GM10248 (cell line): ENCODE measurements around the gene MOSPD3.

Source experiments
- CTCF ChIA-PET: fragments of 300-600 bp; sonication (Branson Sonifier 250); formaldehyde crosslinking; extraction: SDS; loops from one replicate; lab custom pipeline; 2021; ENCODE audit warnings: antibody characterized with exemption; lab: Yijun Ruan, JAX
- POLR2A ChIA-PET: fragments of 350-650 bp; sonication (Branson Sonifier 250); formaldehyde crosslinking; extraction: SDS; loops from one replicate; lab custom pipeline; 2020; ENCODE audit warnings: antibody characterized with exemption; lab: Yijun Ruan, JAX
- DNase-seq: peaks from one replicate; pipeline ENCODE4 v3.0.0; 2012; ENCODE audit errors: extremely low spot score
- CTCF ChIP-seq: IDR thresholded peaks from 2 replicates; pipeline ENCODE4 v1.5.1; 2012; ENCODE audit warnings: mild to moderate bottlenecking, low read depth; ENCODE audit errors: extremely low read depth, missing control alignments, control extremely low read depth

The MOSPD3 gene

GRCh38 chr7:100589341-100589947 lies 22.9 kb upstream of the MOSPD3 start:
- CTCF ChIA-PET = interaction anchor here (0.7 to 4.4 kb wide), 15 partner anchors 9 to 124 kb away, joined by 3 to 21 read pairs (median 5); partner anchors contain the start of genes PCOLCE and POP7
- no peak for TF ChIP-seq CTCF
- POLR2A ChIA-PET = no interaction called here
- no peak for DNase-seq

- CTCF ChIA-PET = interaction anchor here (0.9 to 4.4 kb wide), 7 partner anchors 12 to 677 kb away, joined by 3 to 21 read pairs (median 16); partner anchors contain the start of genes PCOLCE and POP7
- POLR2A ChIA-PET = no interaction called here
- DNase-seq = no peak
- TF ChIP-seq CTCF = no peak
Measured at GRCh38 chr7:100590077-100590737, 22.1 kb upstream of the MOSPD3 start.

DNA sequence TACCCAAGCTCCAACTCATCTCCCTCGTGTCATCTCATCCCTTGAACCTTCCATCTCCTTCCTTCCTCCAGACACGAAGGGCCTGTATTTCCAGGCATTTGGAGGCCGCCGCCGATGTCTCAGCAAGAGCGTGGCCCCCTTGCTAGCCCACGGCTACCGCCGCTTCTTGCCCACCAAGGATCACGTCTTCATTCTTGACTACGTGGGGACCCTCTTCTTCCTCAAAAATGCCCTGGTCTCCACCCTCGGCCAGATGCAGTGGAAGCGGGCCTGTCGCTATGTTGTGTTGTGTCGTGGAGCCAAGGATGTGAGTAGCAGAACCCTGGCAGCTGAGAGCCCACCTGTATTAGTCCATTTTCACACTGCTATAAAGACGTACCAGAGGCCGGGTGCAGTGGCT lies 20.7 kb upstream of the MOSPD3 start:
- DNase-seq = no peak
- CTCF ChIA-PET = interaction anchor here (0.8 to 4.0 kb wide), 3 partner anchors 11 to 261 kb away, joined by 3 to 21 read pairs (median 3); partner anchors contain the start of genes PCOLCE and SLC12A9
- POLR2A ChIA-PET = no interaction called here
- no peak for TF ChIP-seq CTCF

DNA sequence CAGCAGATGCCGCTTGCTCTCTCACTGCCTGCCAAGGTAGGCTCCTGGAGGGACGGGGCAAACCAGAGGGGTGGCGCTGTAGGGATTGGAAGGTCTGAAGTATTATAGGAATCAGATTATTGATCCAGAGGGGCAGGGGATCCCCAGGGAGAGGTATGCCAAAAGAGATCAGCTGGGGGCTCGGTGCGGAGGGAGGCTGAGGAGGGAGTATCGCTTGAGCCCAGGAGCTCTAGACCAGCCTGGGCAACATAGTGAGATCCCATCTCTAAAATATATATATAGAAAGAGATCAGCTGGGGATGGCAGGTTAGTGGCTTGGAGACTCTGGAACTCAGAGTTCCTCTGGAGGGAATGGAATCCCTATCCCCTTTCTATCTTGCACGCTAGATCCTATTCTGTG lies 17.2 kb upstream of the MOSPD3 start:
- DNase-seq = no peak
- ChIA-PET POLR2A (no interaction called here), CTCF (interaction anchor here (1.8 to 2.1 kb wide), 2 partner anchors 22 to 31 kb away, joined by 4 to 5 read pairs; no protein-coding TSS in a partner anchor)
- TF ChIP-seq CTCF = no peak

DNA sequence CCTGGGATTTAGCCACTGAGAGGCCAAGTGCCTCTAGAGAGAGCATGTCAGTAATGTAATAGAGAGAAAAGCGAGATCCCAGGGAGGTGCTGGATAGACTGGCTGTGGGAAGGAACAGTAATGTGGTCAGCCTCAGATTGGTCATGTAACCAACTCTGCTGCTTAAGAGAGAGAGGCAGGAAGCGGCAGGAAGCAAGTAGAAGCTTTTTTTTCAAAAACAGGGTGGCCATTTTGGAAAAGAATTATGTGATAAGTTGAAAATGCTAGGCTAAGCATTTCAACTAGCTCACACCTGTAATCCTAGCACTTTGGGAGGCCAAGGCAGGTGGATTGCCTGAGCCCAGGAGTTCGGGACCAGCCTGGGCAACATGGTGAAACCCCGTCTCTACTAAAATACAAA lies 13.9 kb upstream of the MOSPD3 start:
- no peak for DNase-seq
- CTCF ChIA-PET = interaction anchor here (1.1 to 2.7 kb wide), 3 partner anchors 10 to 35 kb away, joined by 3 to 8 read pairs (median 5); partner anchors contain the start of genes FBXO24 and LRCH4
- POLR2A ChIA-PET = no interaction called here
- no peak for TF ChIP-seq CTCF

DNA sequence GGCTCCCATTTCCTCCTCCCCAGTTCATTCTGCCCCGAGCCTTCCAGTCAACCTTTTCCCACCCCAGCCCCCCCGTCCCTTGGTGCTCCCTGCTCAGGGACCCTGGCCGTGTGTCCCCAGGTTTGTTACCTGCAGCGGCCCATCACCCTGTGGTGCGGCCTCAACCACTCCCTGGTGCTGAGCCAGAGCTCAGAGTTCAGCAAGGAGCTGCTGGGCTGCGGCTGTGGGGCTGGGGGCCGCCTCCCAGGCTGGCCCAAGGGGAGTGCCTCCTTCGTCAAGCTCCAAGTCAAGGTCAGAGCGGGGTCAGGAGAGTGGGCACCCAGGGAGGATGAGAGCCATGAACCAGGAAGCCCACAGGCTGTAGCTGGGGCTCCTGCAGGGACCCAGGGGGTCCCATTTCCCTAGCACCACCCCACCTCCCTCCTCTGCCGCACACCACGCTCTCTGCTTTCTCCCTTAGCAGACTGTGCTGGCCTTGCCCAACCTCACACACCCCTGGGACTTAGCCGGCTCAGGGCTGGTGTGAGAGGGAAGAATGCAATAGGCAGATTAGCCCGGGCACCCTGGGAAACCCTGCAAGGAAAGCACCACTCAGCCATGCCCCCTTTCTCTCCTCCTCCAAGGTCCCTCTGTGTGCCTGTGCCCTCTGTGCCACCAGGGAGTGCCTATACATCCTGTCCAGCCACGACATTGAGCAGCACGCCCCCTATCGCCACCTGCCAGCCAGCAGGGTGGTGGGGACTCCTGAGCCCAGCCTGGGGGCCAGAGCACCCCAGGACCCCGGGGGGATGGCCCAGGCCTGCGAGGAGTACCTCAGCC lies 12.2 kb upstream of the MOSPD3 start:
- ChIA-PET POLR2A (no interaction called here), CTCF (interaction anchor here (1.2 to 2.7 kb wide), 2 partner anchors 13 to 14 kb away, joined by 3 to 8 read pairs; partner anchors contain the start of genes FBXO24 and LRCH4)
- no peak for DNase-seq
- no peak for TF ChIP-seq CTCF
